Measurements from ENCODE around the gene APBA2.

Gene APBA2

DNA sequence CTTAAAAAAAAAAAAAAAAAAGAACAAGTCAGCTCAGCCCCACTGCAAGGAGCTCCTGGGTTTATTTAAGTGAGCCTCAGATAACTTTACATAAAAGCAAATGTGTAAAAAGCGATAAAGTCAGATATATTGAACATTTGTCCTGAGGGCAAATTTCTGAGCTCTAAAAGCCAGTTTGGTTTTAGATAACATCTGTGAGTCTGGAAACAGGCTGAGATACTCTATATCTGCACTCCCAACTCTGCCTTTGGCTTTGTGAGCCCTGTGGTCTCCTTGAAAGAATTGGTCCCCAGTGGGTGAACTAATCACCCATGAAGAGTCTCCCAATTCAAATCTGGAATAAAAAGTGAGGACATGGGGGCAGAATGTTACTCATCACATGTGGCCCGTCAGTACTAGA, 104.6 kb downstream of the APBA2 start:
- in situ Hi-C loops (cut with HindIII; ENCODE audit: low sequenced_read_pairs): no loop called here
- no peak overlapping the region for H3K4me3 ChIP-seq (ENCODE audit: low read depth, low read length)
- TF ChIP-seq, protein P1, sequence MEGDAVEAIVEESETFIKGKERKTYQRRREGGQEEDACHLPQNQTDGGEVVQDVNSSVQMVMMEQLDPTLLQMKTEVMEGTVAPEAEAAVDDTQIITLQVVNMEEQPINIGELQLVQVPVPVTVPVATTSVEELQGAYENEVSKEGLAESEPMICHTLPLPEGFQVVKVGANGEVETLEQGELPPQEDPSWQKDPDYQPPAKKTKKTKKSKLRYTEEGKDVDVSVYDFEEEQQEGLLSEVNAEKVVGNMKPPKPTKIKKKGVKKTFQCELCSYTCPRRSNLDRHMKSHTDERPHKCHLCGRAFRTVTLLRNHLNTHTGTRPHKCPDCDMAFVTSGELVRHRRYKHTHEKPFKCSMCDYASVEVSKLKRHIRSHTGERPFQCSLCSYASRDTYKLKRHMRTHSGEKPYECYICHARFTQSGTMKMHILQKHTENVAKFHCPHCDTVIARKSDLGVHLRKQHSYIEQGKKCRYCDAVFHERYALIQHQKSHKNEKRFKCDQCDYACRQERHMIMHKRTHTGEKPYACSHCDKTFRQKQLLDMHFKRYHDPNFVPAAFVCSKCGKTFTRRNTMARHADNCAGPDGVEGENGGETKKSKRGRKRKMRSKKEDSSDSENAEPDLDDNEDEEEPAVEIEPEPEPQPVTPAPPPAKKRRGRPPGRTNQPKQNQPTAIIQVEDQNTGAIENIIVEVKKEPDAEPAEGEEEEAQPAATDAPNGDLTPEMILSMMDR (IDR thresholded peaks at IDR 0.05; ENCODE audit: low read depth, low read length, missing control alignments): no peak
- DNase-seq (ENCODE audit: low read depth): no peak

DNA sequence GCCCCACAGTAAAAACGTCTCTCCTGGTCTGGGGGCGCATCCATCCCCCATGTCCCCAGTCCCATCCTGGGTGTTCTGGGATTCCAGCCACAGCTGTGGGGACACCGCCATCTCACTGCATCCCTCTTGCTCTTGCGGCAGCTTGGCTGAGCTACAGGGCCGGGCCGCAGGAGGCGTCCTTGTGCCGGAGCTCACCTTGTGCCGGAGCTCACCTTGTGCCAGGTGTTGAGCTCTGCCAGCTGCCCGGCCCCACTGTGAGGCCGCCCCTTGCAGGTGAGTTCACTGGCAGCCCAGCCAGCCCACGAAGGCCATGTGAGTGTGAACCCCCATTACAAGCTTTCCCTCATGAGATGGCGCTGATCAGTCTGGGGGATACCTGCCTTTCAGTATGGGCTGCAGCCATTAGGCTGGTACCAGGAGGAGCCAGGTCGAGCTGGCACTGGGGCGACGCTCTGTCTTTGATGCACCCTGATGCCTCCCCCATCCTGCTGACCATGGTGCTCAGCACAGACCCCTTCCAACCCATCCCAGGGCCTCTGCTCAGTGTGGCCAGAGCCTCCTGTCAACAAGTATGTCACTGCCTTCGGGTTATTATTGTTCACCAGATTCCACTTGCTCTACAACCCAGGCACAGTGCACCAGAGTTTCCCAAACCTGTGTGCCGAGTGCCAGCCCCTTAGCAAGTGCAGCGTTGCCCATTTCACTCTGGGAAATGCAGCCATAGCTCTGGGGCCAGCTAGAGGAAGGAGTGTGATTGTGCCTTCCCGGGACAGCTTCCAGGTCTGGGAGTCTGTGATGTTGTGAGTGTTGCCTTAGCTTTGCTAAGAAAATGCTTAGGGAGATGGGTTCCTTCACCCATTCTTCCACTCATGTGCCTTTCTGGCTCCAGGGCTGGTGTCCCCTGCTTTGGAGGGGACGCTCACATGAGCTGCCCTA, 105.7 kb downstream of the APBA2 start:
- no peak overlapping the region for H3K4me3 ChIP-seq (ENCODE audit: low read depth, low read length)
- in situ Hi-C loops (cut with HindIII; ENCODE audit: low sequenced_read_pairs): no loop called here
- no peak for DNase-seq (ENCODE audit: low read depth)
- TF ChIP-seq, protein P1 (IDR thresholded peaks at IDR 0.05; ENCODE audit: low read depth, low read length, missing control alignments): no peak

DNA sequence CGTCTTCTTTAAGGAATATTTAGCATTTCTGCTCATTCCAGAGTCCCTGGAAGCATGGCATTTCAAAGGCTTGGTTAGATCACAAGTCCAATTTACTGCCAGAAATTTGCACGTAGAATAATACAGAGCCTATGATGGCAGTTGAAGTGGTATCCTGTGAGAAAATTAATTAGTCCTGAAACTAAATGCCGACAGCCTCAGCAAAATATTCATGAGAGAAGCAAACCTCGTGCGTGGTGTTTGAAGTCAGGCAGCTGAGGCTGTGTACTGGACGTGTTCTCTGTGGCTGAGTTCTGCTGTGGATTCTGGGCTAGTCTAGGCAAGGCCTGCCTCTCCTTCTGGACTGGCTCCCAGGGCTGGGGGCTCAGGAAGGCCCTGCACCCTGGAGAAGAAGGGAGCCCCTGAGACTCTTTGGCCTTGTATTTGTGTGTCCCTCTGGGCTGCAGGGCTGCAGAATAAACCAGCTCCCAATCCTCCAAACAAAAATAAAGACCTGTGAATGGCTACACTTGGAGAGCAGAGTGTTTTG, 106.6 kb downstream of the APBA2 start:
- in situ Hi-C loops (cut with HindIII; ENCODE audit: low sequenced_read_pairs): no loop called here
- TF ChIP-seq, protein P1 (IDR thresholded peaks at IDR 0.05; ENCODE audit: low read depth, low read length, missing control alignments): no peak
- no peak for DNase-seq (ENCODE audit: low read depth)
- no peak overlapping the region for H3K4me3 ChIP-seq (ENCODE audit: low read depth, low read length)

DNA sequence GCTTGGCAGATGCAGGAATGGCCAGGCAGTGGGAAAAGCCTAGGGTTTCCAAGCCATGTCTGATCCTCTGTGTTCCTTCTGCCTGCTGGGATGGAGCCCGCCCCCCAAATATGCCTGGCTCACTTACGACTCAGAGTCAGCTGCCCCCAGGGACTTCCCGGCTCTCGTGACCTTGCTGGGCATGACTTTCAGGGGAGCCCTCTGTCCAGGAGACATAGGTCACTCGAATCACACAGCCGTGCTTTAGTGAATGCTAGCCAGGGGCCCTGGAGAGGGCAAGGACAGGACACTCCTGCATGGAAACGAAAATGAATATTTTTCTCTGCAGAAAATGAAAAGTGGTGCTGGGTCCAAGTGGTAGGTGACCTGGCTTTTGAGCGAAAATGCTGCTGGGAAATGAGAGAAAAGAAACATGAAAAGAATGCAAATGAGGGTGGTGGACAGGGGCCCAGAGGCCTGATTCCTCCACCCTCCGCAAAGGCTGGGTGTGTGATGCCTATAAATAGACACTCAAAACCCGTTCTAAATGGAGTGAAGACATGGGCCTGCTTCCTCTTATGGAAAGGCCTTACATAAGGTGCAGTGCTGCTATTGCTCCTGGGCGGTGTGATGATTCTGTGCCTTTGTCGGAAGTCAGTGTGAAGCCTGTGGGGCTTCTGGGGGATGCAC, 107.4 kb downstream of the APBA2 start:
- no peak for DNase-seq (ENCODE audit: low read depth)
- TF ChIP-seq, protein P1 (IDR thresholded peaks at IDR 0.05; ENCODE audit: low read depth, low read length, missing control alignments): no peak
- in situ Hi-C loops (cut with HindIII; ENCODE audit: low sequenced_read_pairs): no loop called here
- no peak overlapping the region for H3K4me3 ChIP-seq (ENCODE audit: low read depth, low read length)

DNA sequence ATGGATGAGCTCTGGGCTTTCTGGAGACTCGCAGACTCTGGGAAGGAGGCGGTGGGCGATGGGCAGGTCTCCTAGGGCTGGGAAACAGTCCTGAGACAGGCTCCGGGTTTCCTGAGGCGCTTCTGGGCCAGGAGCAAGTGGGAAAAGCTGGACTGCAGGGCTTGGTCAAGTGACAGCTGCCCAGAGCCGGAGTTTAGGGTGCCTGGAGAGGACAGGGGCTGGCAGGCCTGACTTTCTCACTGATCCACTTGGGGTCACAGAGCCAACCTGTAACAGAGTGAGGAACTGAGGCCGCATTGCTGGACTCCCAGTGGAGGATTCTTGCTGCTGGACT, 107.9 kb downstream of the APBA2 start:
- no peak overlapping the region for H3K4me3 ChIP-seq (ENCODE audit: low read depth, low read length)
- no peak for DNase-seq (ENCODE audit: low read depth)
- TF ChIP-seq, protein P1 (IDR thresholded peaks at IDR 0.05; ENCODE audit: low read depth, low read length, missing control alignments): no peak
- in situ Hi-C loops (cut with HindIII; ENCODE audit: low sequenced_read_pairs): no loop called here

DNA sequence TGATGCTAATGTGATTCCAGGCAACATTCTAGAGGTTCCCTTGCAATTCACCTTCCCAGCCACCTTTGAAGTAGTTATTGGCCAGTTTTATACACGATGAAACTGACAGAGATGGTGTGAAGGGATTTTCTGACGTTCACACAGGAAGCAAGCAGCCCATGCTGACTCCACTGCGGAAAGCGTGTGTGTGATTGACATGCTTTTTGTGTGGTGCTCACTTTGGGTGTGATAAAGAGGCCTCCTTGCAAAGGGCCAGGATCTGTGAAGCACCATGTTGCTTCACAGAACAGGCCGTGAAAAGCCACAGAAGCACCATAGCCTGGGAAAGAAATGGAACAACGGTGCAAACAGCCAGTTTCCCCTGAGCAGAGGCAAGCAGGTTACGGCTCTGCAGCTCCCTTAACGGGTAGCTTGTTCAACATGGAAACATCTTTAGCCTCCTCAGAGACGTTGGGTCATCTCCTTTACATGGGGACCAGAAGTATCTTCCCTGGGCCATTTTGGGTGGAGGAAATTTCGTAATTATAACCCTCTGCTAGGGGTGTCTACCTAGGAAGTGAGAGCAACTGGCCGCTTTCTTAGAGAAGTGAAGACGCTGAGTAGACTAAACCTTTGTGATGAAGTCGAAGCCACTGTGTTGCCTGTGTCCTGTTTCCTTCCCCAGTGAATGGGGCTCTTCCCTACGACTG, 108.5 kb downstream of the APBA2 start:
- TF ChIP-seq, protein P1 (IDR thresholded peaks at IDR 0.05; ENCODE audit: low read depth, low read length, missing control alignments): no peak
- in situ Hi-C loops (cut with HindIII; ENCODE audit: low sequenced_read_pairs): no loop called here
- no peak for DNase-seq (ENCODE audit: low read depth)
- H3K4me3 ChIP-seq (ENCODE audit: low read depth, low read length): no peak overlapping the region
